ENCODE measurements around the gene SHROOM4.

GRCh38 chrX:50617183-50617582 is 196.8 kb downstream of the SHROOM4 start:
- TF ChIP-seq SIN3A (IDR thresholded peaks at IDR 0.05; ENCODE audit: borderline replicate concordance, insufficient read depth, low read length) (no peak), POLR2AphosphoS5 (IDR thresholded peaks at IDR 0.05; ENCODE audit: low read depth, low read length) (no peak), REST (IDR thresholded peaks at IDR 0.05; ENCODE audit: insufficient read depth in 1 of 2, low read depth in 2 of 2, low read length in 2 of 2) (no peak)
